GM12878 (cell line): ENCODE results near the gene NAA20. TPM values are rescaled to one million over a fixed set of nuclear protein-coding genes. Genes with fewer than 3 reads are reported as not detected.

Source experiments
- ATAC-seq: fragments of 200-7000 bp; cut with Tn5 transposase; 3 replicates; pipeline ENCODE4 v1.9.1; 2020; ENCODE audit warnings: mild to moderate bottlenecking, moderate library complexity
- BruUV-seq: library from RNA; stranded (reverse); fragments of 400-500 nt; replicated peaks from 2 replicates; lab custom pipeline; 2021; lab: Mats Ljungman, UMichigan
- CTCF ChIA-PET: fragments of 300-600 bp; sonication (Branson Sonifier 250); formaldehyde crosslinking; extraction: SDS; loops from one replicate; lab custom pipeline; 2021; ENCODE audit warnings: inconsistent platforms; lab: Yijun Ruan, JAX
- POLR2A ChIA-PET: fragments of 350-600 bp; formaldehyde crosslinking; extraction: SDS; loops from one replicate; lab custom pipeline; 2021; ENCODE audit warnings: inconsistent platforms; lab: Charles Lee
- RAD21 ChIA-PET: fragments of 300-600 bp; sonication (Branson Sonifier 250); formaldehyde crosslinking; loops from one replicate; lab custom pipeline; 2023; ENCODE audit warnings: antibody characterized with exemption; ENCODE audit not compliant: unreplicated experiment; lab: Charles Lee
- SMC1A ChIA-PET: fragments of 300-600 bp; sonication (Branson Sonifier 250); formaldehyde crosslinking; loops from one replicate; lab custom pipeline; 2023; ENCODE audit not compliant: unreplicated experiment, uncharacterized antibody; lab: Charles Lee
- DNase-seq: peaks from one replicate; pipeline ENCODE4 v3.0.0-alpha.2; 2011; ENCODE audit warnings: low read depth, low spot score
- FAIRE-seq: peaks from 3 replicates; lab custom pipeline; 2011; peaks lifted over from hg19 to GRCh38; lab: Jason Lieb, UNC
- H2AFZ ChIP-seq: 2 replicates; pipeline ENCODE4 v1.6.0; 2011; ENCODE audit warnings: low read depth, low read length, control low read depth; ENCODE audit not compliant: control insufficient read depth
- H3K27ac ChIP-seq: 2 replicates; pipeline ENCODE4 v1.5.1; 2011; ENCODE audit warnings: control low read depth; ENCODE audit not compliant: control insufficient read depth, insufficient read depth
- H3K27me3 ChIP-seq, 2 experiments: replicated peaks in 1 of 2; 2 replicates each; pipeline versions ENCODE4 v1.6.0 to v1.6.1; 2011; ENCODE audit warnings: low read length in 1 of 2; ENCODE audit not compliant: control insufficient read depth in 2 of 2, insufficient read depth in 2 of 2
- H3K36me3 ChIP-seq, 2 experiments: 2 replicates each; pipeline ENCODE4 v1.5.1; 2011; ENCODE audit warnings: low read length in 1 of 2; ENCODE audit not compliant: control insufficient read depth in 2 of 2, insufficient read depth in 2 of 2
- H3K4me1 ChIP-seq: 2 replicates; pipeline ENCODE4 v1.6.1; 2011; ENCODE audit warnings: mild to moderate bottlenecking, low read length, moderate library complexity, mixed read lengths; ENCODE audit not compliant: control insufficient read depth, insufficient read depth
- H3K4me2 ChIP-seq: 2 replicates; pipeline ENCODE4 v1.6.0; 2011; ENCODE audit warnings: control low read depth; ENCODE audit not compliant: control insufficient read depth, insufficient read depth
- H3K4me3 ChIP-seq: fragments of 200-600 bp; sonication (generic); 2 replicates; pipeline ENCODE4 v1.5.1; 2016
- H3K79me2 ChIP-seq: 2 replicates; pipeline ENCODE4 v1.6.0; 2011; ENCODE audit warnings: low read length; ENCODE audit not compliant: control insufficient read depth, insufficient read depth
- H3K9ac ChIP-seq: 2 replicates; pipeline ENCODE4 v1.8.0; 2011; ENCODE audit warnings: low read length, control low read depth, mixed read lengths; ENCODE audit not compliant: control insufficient read depth, insufficient read depth
- H3K9me3 ChIP-seq: replicated peaks from 3 replicates; pipeline ENCODE4 v1.5.1; 2011; ENCODE audit warnings: mild to moderate bottlenecking, low read length; ENCODE audit not compliant: control insufficient read depth, insufficient read depth
- H4K20me1 ChIP-seq: 2 replicates; pipeline ENCODE4 v1.6.0; 2011; ENCODE audit not compliant: control insufficient read depth, insufficient read depth
- ETV6 ChIP-seq, 2 experiments: fragments of 450-650 bp in 1 of 2; IDR thresholded peaks in 1 of 2; conservative IDR thresholded peaks in 1 of 2; 2 replicates each; pipeline ENCODE4 v1.6.1; 2014; ENCODE audit warnings: antibody characterized with exemption in 1 of 2, borderline replicate concordance in 1 of 2, low read depth in 1 of 2, mild to moderate bottlenecking in 1 of 2, moderate library complexity in 1 of 2
- NR2C1 ChIP-seq: fragments of 450-650 bp; IDR thresholded peaks from 2 replicates; pipeline ENCODE4 v1.6.1; 2017; ENCODE audit warnings: antibody characterized with exemption, mild to moderate bottlenecking, moderate library complexity
- PML ChIP-seq: IDR thresholded peaks from 2 replicates; pipeline ENCODE4 v1.6.1; 2012; ENCODE audit warnings: low read length, inconsistent platforms
- RBBP5 ChIP-seq: fragments of 200-600 bp; sonication (generic); conservative IDR thresholded peaks from 2 replicates; pipeline ENCODE4 v1.6.1; 2016
- SMAD1 ChIP-seq: fragments of 450-650 bp; IDR thresholded peaks from 2 replicates; pipeline ENCODE4 v1.6.1; 2018; ENCODE audit warnings: mild to moderate bottlenecking, low read depth; ENCODE audit not compliant: partially characterized antibody
- WGBS: methylation state at CpG from one replicate; pipeline ENCODE4 v1.1.6; 2016; ENCODE audit warnings: low lambda C conversion rate; ENCODE audit not compliant: insufficient replicate concordance, insufficient coverage; ENCODE audit errors: missing lambda C conversion rate; 5-methylcytosine and 5-hydroxymethylcytosine counted together
- in situ Hi-C: fragments of 300-500 bp; cut with MboI; formaldehyde crosslinking; loops from 9 replicates; pipeline ENCODE4 v1.14.3; 2018; ENCODE audit warnings: mixed read lengths
- intact Hi-C: fragments of 100-400 bp; cut with micrococcal nuclease; formaldehyde crosslinking; loops from one replicate; pipeline ENCODE4 v1.14.2; 2022; ENCODE audit not compliant: unreplicated experiment
- polyA plus RNA-seq, 11 experiments: library from polyadenylated mRNA; depleted of rRNA in 4 of 11; unstranded in 6 of 11; stranded (reverse) in 5 of 11; fragments of >200 nt; fragmentation: Nextera tagmentation in 4 of 11; fragmentation: Illumina TruSeq in 1 of 11; extraction: Ambion mirVana in 4 of 11; extraction: Trizol in 1 of 11; gene quantifications; 1 replicate in 1 of 11; 2 replicates in 10 of 11; pipeline versions ENCODE4 v1.2.1 to v1.2.3, GENCODE V29; 2011 to 2016; ENCODE audit warnings: inconsistent platforms in 2 of 11, missing spikeins in 2 of 11, low read depth in 1 of 11
- total RNA-seq, 4 experiments: library from RNA; depleted of rRNA in 3 of 4; stranded (reverse); fragments of >200 nt in 3 of 4; fragmentation: Illumina TruSeq in 1 of 4; extraction: Trizol in 1 of 4; gene quantifications; 2 replicates each; pipeline versions ENCODE4 v1.2.1 to v1.2.3, GENCODE V29; 2013 to 2021
- TF ChIP-seq, protein P1 (sequence below): fragments of 450-650 bp; IDR thresholded peaks from 2 replicates; pipeline ENCODE4 v1.6.1; 2017; ENCODE audit warnings: antibody characterized with exemption, mild to moderate bottlenecking, moderate library complexity

Gene NAA20
- total and polyA plus RNA-seq, 10 of the 15 experiments (the other 5 are each of a cell fraction or from before 2014, with no cell fraction given) = 48.3 to 366 (median 89.1) TPM

DNA sequence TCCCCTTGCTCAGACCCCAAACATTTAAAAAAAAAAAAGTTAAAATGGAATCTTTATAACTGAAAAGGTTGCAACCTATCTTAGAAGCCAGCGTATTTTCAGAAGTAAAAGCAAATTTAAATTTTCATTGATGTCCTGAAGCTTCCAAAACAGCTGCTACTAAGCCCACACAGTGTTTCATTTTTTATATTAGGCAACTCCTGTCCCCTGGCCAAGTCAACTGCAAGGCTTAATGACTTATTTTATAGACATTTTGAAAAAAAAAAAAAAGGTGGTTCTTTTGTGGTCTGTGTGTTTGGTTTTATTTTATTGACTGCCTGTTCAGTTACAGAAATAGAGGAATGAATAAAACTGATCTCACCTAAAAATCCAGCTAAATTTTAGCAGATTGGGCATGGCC is 48.2 kb downstream of the NAA20 start:
- no TSS peak for BruUV-seq
- Histone ChIP-seq H3K9ac (no peak overlapping the region), H3K36me3 (no peaks in the 10 kb centered on the region), H3K27me3 (no peaks in the 10 kb centered on the region; a peak in 2 of 4 replicates), H3K4me3 (no peak overlapping the region), H4K20me1 (no peaks in the 10 kb centered on the region), H3K9me3 (no peaks in the 10 kb centered on the region), H3K79me2 (no peaks in the 10 kb centered on the region), H3K4me2 (no peak overlapping the region), H3K27ac (no peak overlapping the region), H3K4me1 (no peaks in the 10 kb centered on the region), H2AFZ (no peak overlapping the region)
- ATAC-seq = no peak
- DNase-seq = no peak
- no peak for TF ChIP-seq NR2C1
- no peak for TF ChIP-seq PML
- no peak for TF ChIP-seq SMAD1
- TF ChIP-seq, protein P1, sequence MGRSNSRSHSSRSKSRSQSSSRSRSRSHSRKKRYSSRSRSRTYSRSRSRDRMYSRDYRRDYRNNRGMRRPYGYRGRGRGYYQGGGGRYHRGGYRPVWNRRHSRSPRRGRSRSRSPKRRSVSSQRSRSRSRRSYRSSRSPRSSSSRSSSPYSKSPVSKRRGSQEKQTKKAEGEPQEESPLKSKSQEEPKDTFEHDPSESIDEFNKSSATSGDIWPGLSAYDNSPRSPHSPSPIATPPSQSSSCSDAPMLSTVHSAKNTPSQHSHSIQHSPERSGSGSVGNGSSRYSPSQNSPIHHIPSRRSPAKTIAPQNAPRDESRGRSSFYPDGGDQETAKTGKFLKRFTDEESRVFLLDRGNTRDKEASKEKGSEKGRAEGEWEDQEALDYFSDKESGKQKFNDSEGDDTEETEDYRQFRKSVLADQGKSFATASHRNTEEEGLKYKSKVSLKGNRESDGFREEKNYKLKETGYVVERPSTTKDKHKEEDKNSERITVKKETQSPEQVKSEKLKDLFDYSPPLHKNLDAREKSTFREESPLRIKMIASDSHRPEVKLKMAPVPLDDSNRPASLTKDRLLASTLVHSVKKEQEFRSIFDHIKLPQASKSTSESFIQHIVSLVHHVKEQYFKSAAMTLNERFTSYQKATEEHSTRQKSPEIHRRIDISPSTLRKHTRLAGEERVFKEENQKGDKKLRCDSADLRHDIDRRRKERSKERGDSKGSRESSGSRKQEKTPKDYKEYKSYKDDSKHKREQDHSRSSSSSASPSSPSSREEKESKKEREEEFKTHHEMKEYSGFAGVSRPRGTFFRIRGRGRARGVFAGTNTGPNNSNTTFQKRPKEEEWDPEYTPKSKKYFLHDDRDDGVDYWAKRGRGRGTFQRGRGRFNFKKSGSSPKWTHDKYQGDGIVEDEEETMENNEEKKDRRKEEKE = no peak
- no peak for TF ChIP-seq ETV6 (conservative IDR thresholded peaks at IDR 0.05 in 1 of 2, IDR thresholded peaks at IDR 0.05 in 1 of 2; ENCODE audit: borderline replicate concordance in 1 of 2, low read depth in 1 of 2)
- no peak for TF ChIP-seq RBBP5
- intact Hi-C loops (no loop called here), in situ Hi-C loops (no loop called here)
- ChIA-PET POLR2A (no interaction called here), CTCF (no interaction called here), RAD21 (no interaction called here), SMC1A (interaction anchor here (0.6 kb wide), 1 partner anchor 711 kb away, joined by 3 read pairs; no protein-coding TSS in a partner anchor)
- 0% methylated on average over 1 of the region's 1 CpG for WGBS
- FAIRE-seq = no peak
